ENCODE data around the gene CCL14.

The CCL14 gene

GRCh38 chr17:35977509-35977908 is 9.0 kb downstream of the CCL14 start:
- no peak for TF ChIP-seq CTCF (IDR thresholded peaks at IDR 0.05; ENCODE audit: low read length)
- no peak for TF ChIP-seq EZH2 (optimal IDR thresholded peaks at IDR 0.05; ENCODE audit: low read depth, low read length)
- TF ChIP-seq EZH2phosphoT487 (IDR thresholded peaks at IDR 0.05; ENCODE audit: low read length), result no peak
- Histone ChIP-seq H3K4me1 (ENCODE audit: low read length) (0 out of 2 replicates have a peak, but pooled peaks cover 7% of the 10 kb centered on the region), H4K20me1 (ENCODE audit: insufficient read depth, low read length) (no peaks in the 10 kb centered on the region), H3F3A (ENCODE audit: insufficient read depth, low read length) (no peaks in the 10 kb centered on the region), H2AFZ (ENCODE audit: low read length) (no peak overlapping the region), H3K36me3 (replicated peaks; ENCODE audit: insufficient read depth, low read length) (no peaks in the 10 kb centered on the region), H3K9me2 (replicated peaks; ENCODE audit: insufficient read depth, low read length) (no peaks in the 10 kb centered on the region), H3K27ac (ENCODE audit: low read length) (no peak overlapping the region), H3K4me3 (ENCODE audit: low read length) (no peak overlapping the region), H3K9ac (ENCODE audit: low read length) (no peak overlapping the region), H3K9me3 (replicated peaks; ENCODE audit: insufficient read depth, low read length) (no peaks in the 10 kb centered on the region), H3K79me2 (ENCODE audit: low read length) (no peaks in the 10 kb centered on the region), H3K4me2 (ENCODE audit: low read depth, low read length) (no peak overlapping the region), H3K27me3 (replicated peaks; ENCODE audit: insufficient read depth, low read length) (no peaks in the 10 kb centered on the region)
- no peak for DNase-seq

GRCh38 chr17:35973333-35974260 is 12.9 kb downstream of the CCL14 start:
- H4K20me1 ChIP-seq (ENCODE audit: insufficient read depth, low read length), result no peaks in the 10 kb centered on the region
- H3K36me3 ChIP-seq (replicated peaks; ENCODE audit: insufficient read depth, low read length), result no peaks in the 10 kb centered on the region
- no peak overlapping the region for H3K9ac ChIP-seq (ENCODE audit: low read length)
- no peak overlapping the region for H3K4me3 ChIP-seq (ENCODE audit: low read length)
- no peaks in the 10 kb centered on the region for H3K9me2 ChIP-seq (replicated peaks; ENCODE audit: insufficient read depth, low read length)
- TF ChIP-seq CTCF (IDR thresholded peaks at IDR 0.05; ENCODE audit: low read length) (no peak), EZH2 (optimal IDR thresholded peaks at IDR 0.05; ENCODE audit: low read depth, low read length) (no peak), EZH2phosphoT487 (IDR thresholded peaks at IDR 0.05; ENCODE audit: low read length) (no peak)
- H3K4me1 ChIP-seq (ENCODE audit: low read length), result peaks cover 15% of the 10 kb centered on the region
- no peak overlapping the region for H3K4me2 ChIP-seq (ENCODE audit: low read depth, low read length)
- H3K27ac ChIP-seq (ENCODE audit: low read length), result no peak overlapping the region
- no peaks in the 10 kb centered on the region for H3K9me3 ChIP-seq (replicated peaks; ENCODE audit: insufficient read depth, low read length)
- H2AFZ ChIP-seq (ENCODE audit: low read length), result no peak overlapping the region
- no peaks in the 10 kb centered on the region for H3K27me3 ChIP-seq (replicated peaks; ENCODE audit: insufficient read depth, low read length)
- no peak for DNase-seq
- H3F3A ChIP-seq (ENCODE audit: insufficient read depth, low read length), result no peaks in the 10 kb centered on the region
- no peaks in the 10 kb centered on the region for H3K79me2 ChIP-seq (ENCODE audit: low read length)

GRCh38 chr17:35972945-35973332 is 13.6 kb downstream of the CCL14 start:
- Histone ChIP-seq H3K27ac (ENCODE audit: low read length) (no peak overlapping the region), H3K36me3 (replicated peaks; ENCODE audit: insufficient read depth, low read length) (no peaks in the 10 kb centered on the region), H3K9me2 (replicated peaks; ENCODE audit: insufficient read depth, low read length) (no peaks in the 10 kb centered on the region), H3K9ac (ENCODE audit: low read length) (no peak overlapping the region), H3K4me2 (ENCODE audit: low read depth, low read length) (no peak overlapping the region), H3K79me2 (ENCODE audit: low read length) (no peaks in the 10 kb centered on the region), H3K27me3 (replicated peaks; ENCODE audit: insufficient read depth, low read length) (no peaks in the 10 kb centered on the region), H3K9me3 (replicated peaks; ENCODE audit: insufficient read depth, low read length) (no peaks in the 10 kb centered on the region), H4K20me1 (ENCODE audit: insufficient read depth, low read length) (no peaks in the 10 kb centered on the region), H3F3A (ENCODE audit: insufficient read depth, low read length) (no peaks in the 10 kb centered on the region), H3K4me1 (ENCODE audit: low read length) (peaks cover 15% of the 10 kb centered on the region), H2AFZ (ENCODE audit: low read length) (no peak overlapping the region), H3K4me3 (ENCODE audit: low read length) (no peak overlapping the region)
- TF ChIP-seq EZH2phosphoT487 (IDR thresholded peaks at IDR 0.05; ENCODE audit: low read length), result no peak
- DNase-seq, result no peak

- no peak overlapping the region for H2AFZ ChIP-seq (ENCODE audit: low read length)
- H3K36me3 ChIP-seq (replicated peaks; ENCODE audit: insufficient read depth, low read length), result no peaks in the 10 kb centered on the region
- no peaks in the 10 kb centered on the region for H3K79me2 ChIP-seq (ENCODE audit: low read length)
- no peaks in the 10 kb centered on the region for H4K20me1 ChIP-seq (ENCODE audit: insufficient read depth, low read length)
- no peaks in the 10 kb centered on the region for H3F3A ChIP-seq (ENCODE audit: insufficient read depth, low read length)
- no peak overlapping the region for H3K27ac ChIP-seq (ENCODE audit: low read length)
- H3K4me3 ChIP-seq (ENCODE audit: low read length), result no peak overlapping the region
- H3K9ac ChIP-seq (ENCODE audit: low read length), result no peak overlapping the region
- H3K4me2 ChIP-seq (ENCODE audit: low read depth, low read length), result no peak overlapping the region
- no peak for DNase-seq
- H3K9me3 ChIP-seq (replicated peaks; ENCODE audit: insufficient read depth, low read length), result no peaks in the 10 kb centered on the region
- TF ChIP-seq EZH2 (optimal IDR thresholded peaks at IDR 0.05; ENCODE audit: low read depth, low read length), result no peak
- TF ChIP-seq CTCF (IDR thresholded peaks at IDR 0.05; ENCODE audit: low read length), result no peak
- TF ChIP-seq EZH2phosphoT487 (IDR thresholded peaks at IDR 0.05; ENCODE audit: low read length), result no peak
- H3K9me2 ChIP-seq (replicated peaks; ENCODE audit: insufficient read depth, low read length), result no peaks in the 10 kb centered on the region
- H3K4me1 ChIP-seq (ENCODE audit: low read length), result peaks cover 15% of the 10 kb centered on the region
- no peaks in the 10 kb centered on the region for H3K27me3 ChIP-seq (replicated peaks; ENCODE audit: insufficient read depth, low read length)
These were observed 14.0 kb downstream of the CCL14 start for GRCh38 chr17:35972535-35972934.
